ENCODE measurements around the gene DDX21. TPM values are rescaled to one million over a fixed set of nuclear protein-coding genes. Genes with fewer than 3 reads are reported as not detected.

Gene DDX21
- total and polyA plus RNA-seq, 2 experiments from 2014 or later = 24.1 to 68.2 TPM

DNA sequence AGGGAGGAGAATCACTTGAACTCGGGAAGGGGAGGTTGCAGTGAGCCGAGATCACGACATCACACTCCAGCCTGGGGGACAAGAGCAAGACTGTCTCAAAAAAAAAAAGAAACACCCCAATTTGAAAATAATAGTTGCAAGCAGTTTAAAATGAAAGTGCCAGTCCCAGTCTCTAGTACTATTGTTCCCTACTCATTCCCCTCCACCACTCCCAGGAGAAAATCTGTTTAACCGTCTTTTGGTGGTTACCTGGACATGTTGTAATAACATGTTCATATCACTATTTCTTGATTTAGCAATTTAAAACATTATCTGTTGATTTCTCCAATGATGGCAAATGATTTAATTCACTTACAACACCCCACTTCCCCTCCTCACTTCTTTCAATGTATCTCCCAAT lies 77.3 kb downstream of the DDX21 start:
- DNase-seq = no peak
- Histone ChIP-seq H3K9me2 (ENCODE audit: insufficient read depth) (no peaks in the 10 kb centered on the region), H3K79me2 (ENCODE audit: insufficient read depth) (no peaks in the 10 kb centered on the region), H3K4me2 (ENCODE audit: unreplicated experiment) (no peak overlapping the region), H3K4me3 (no peak overlapping the region), H3F3A (ENCODE audit: insufficient read depth) (no peaks in the 10 kb centered on the region), H3K9me3 (ENCODE audit: low read depth) (no peaks in the 10 kb centered on the region), H3K9ac (no peak overlapping the region), H3K36me3 (ENCODE audit: low read depth) (no peaks in the 10 kb centered on the region), H3K4me1 (ENCODE audit: insufficient read depth) (peaks cover 7% of the 10 kb centered on the region; the same call in 1 of the 2 replicates), H2AFZ (no peak overlapping the region), H3K27ac (no peak overlapping the region), H3K27me3 (replicated peaks; ENCODE audit: insufficient read depth) (no peaks in the 10 kb centered on the region), H4K20me1 (ENCODE audit: insufficient read depth) (no peaks in the 10 kb centered on the region)
- TF ChIP-seq EZH2 (IDR thresholded peaks at IDR 0.05; ENCODE audit: insufficient read depth, poor library complexity, severe bottlenecking) = no peak
- TF ChIP-seq EZH2phosphoT487 (IDR thresholded peaks at IDR 0.05; ENCODE audit: insufficient read depth, low read depth) = no peak
- 53 to 74% methylated on average over 4 of the region's 4 CpGs for WGBS, 2 experiments (ENCODE audit: low coverage in 1 of 2, low lambda C conversion rate in 2 of 2, missing lambda C conversion rate in 2 of 2)
- in situ Hi-C loops (cut with MboI) = no loop called here

Small RNA genes within 50 kb of the gene (small RNA-seq; reads per million reads assigned to genes)
- not detected for gene RNU6-571P (ENCODE audit: low read depth, low replicate concordance)

Other genes starting within 250 kb of the DDX21 start
- gene CCAR1, start 234.9 kb upstream of the DDX21 start, total RNA-seq (2014; rRNA removed; shearing (Covaris generic)) = 32.4 and 37.9 TPM in 2 replicates
- 53.0 and 53.2 TPM in 2 replicates for gene CCAR1, start 234.9 kb upstream of the DDX21 start, polyA plus RNA-seq (2016; fragmentation: Nextera tagmentation; extraction: Ambion mirVana)
- gene STOX1, start 128.6 kb upstream of the DDX21 start, total RNA-seq (2014; rRNA removed; shearing (Covaris generic)) = 0.25 TPM in 1 of 2 replicates, not detected in the other
- gene STOX1, start 128.6 kb upstream of the DDX21 start, polyA plus RNA-seq (2016; fragmentation: Nextera tagmentation; extraction: Ambion mirVana) = not detected in 2 replicates
- 49.0 and 63.4 TPM in 2 replicates for gene DDX50, start 54.9 kb upstream of the DDX21 start, total RNA-seq (2014; rRNA removed; shearing (Covaris generic))
- gene DDX50, start 54.9 kb upstream of the DDX21 start, polyA plus RNA-seq (2016; fragmentation: Nextera tagmentation; extraction: Ambion mirVana) = 40.4 and 43.6 TPM in 2 replicates
- 56.5 and 58.3 TPM in 2 replicates for gene KIFBP, start 32.6 kb downstream of the DDX21 start, total RNA-seq (2014; rRNA removed; shearing (Covaris generic))
- 53.9 and 54.0 TPM in 2 replicates for gene KIFBP, start 32.6 kb downstream of the DDX21 start, polyA plus RNA-seq (2016; fragmentation: Nextera tagmentation; extraction: Ambion mirVana)
- 108 and 136 TPM in 2 replicates for gene SRGN, start 131.9 kb downstream of the DDX21 start, total RNA-seq (2014; rRNA removed; shearing (Covaris generic))
- 89.9 and 90.0 TPM in 2 replicates for gene SRGN, start 131.9 kb downstream of the DDX21 start, polyA plus RNA-seq (2016; fragmentation: Nextera tagmentation; extraction: Ambion mirVana)
- 24.4 and 25.3 TPM in 2 replicates for gene VPS26A, start 168.0 kb downstream of the DDX21 start, total RNA-seq (2014; rRNA removed; shearing (Covaris generic))
- gene VPS26A, start 168.0 kb downstream of the DDX21 start, polyA plus RNA-seq (2016; fragmentation: Nextera tagmentation; extraction: Ambion mirVana) = 79.4 and 82.0 TPM in 2 replicates
- 18.2 and 29.9 TPM in 2 replicates for gene SUPV3L1, start 224.1 kb downstream of the DDX21 start, total RNA-seq (2014; rRNA removed; shearing (Covaris generic))
- gene SUPV3L1, start 224.1 kb downstream of the DDX21 start, polyA plus RNA-seq (2016; fragmentation: Nextera tagmentation; extraction: Ambion mirVana) = 28.1 and 29.8 TPM in 2 replicates